Left colon (tissue), 2 donors: ENCODE data around the gene EVC2. TPM values are rescaled to one million over a fixed set of nuclear protein-coding genes. Genes with fewer than 3 reads are reported as not detected.

Experiments used
- ATAC-seq: fragments of 200-7000 bp; cut with Tn5 transposase; one replicate; pipeline ENCODE4 v1.9.1; 2020; ENCODE audit warnings: mild to moderate bottlenecking, moderate library complexity
- DNase-seq, 2 donors: peaks; one replicate each; pipeline ENCODE4 v3.0.0-alpha.2; 2020
- intact Hi-C, 2 donors: fragments of 100-400 bp; cut with DNase I in 1 of 2; cut with micrococcal nuclease in 1 of 2; formaldehyde crosslinking; loops; one replicate each; pipeline versions ENCODE4 v1.11.2 to v1.14.0; 2022; cut with DNase I, micrococcal nuclease
- total RNA-seq, 2 donors: library from RNA; stranded (reverse); fragmentation: NEBNext Ultra II Directional; extraction: Animal tissue kit (Norgen Biotek cat#: 25700); gene quantifications; one replicate each; pipeline ENCODE4 v1.2.1, GENCODE V29; 2021
- donor health status: DM: no; HTN: no; CAD: no.
- donor health status: DM: yes; HTN: yes; CAD: no.

Gene EVC2
- total RNA-seq, 2 donors from 2014 or later: 0.82 to 1.4 TPM

- intact Hi-C loops: no loop called here
- ATAC-seq (no peak), DNase-seq (no peak)
Observed at GRCh38 chr4:5696341-5696740, 12.0 kb downstream of the EVC2 start.

- DNase-seq (no peak), ATAC-seq (no peak)
- intact Hi-C loops: no loop called here
Observed at GRCh38 chr4:5693871-5694270, 14.5 kb downstream of the EVC2 start.

GRCh38 chr4:5691491-5692132 is 16.7 kb downstream of the EVC2 start:
- ATAC-seq: no peak
- DNase-seq: no peak
- intact Hi-C loops: no loop called here

- ATAC-seq: no peak
- intact Hi-C loops: no loop called here
- DNase-seq: no peak
Observed at GRCh38 chr4:5689065-5689464, 19.3 kb downstream of the EVC2 start.

GRCh38 chr4:5686338-5686737 is 22.0 kb downstream of the EVC2 start:
- ATAC-seq (no peak), DNase-seq (no peak)
- intact Hi-C loops: no loop called here

- ATAC-seq (no peak), DNase-seq (no peak)
- intact Hi-C loops: no loop called here
Observed at GRCh38 chr4:5685296-5685695, 23.1 kb downstream of the EVC2 start.

GRCh38 chr4:5683566-5683965 is 24.8 kb downstream of the EVC2 start:
- intact Hi-C loops: no loop called here
- DNase-seq: no peak
- no peak for ATAC-seq

GRCh38 chr4:5678977-5679376 is 29.4 kb downstream of the EVC2 start:
- ATAC-seq: no peak
- intact Hi-C loops: no loop called here
- DNase-seq: no peak

- no peak for DNase-seq
- no peak for ATAC-seq
- intact Hi-C loops: no loop called here
Observed at GRCh38 chr4:5676763-5677162, 31.6 kb downstream of the EVC2 start.

GRCh38 chr4:5666741-5667140 is 41.6 kb downstream of the EVC2 start:
- no peak for DNase-seq
- intact Hi-C loops: no loop called here
- ATAC-seq: no peak

- intact Hi-C loops: no loop called here
- ATAC-seq: no peak
- DNase-seq: no peak
Observed at GRCh38 chr4:5664778-5665177, 43.6 kb downstream of the EVC2 start.

- intact Hi-C loops: no loop called here
- ATAC-seq: no peak
- DNase-seq: no peak
Observed at GRCh38 chr4:5662555-5662954, 45.8 kb downstream of the EVC2 start.

GRCh38 chr4:5661237-5661636 is 47.1 kb downstream of the EVC2 start:
- DNase-seq (no peak), ATAC-seq (no peak)
- intact Hi-C loops: no loop called here

- no peak for DNase-seq
- intact Hi-C loops: no loop called here
- ATAC-seq: no peak
Observed at GRCh38 chr4:5660185-5660584, 48.2 kb downstream of the EVC2 start.

- no peak for ATAC-seq
- intact Hi-C loops: no loop called here
- DNase-seq: no peak
Observed at GRCh38 chr4:5658974-5659373, 49.4 kb downstream of the EVC2 start.

GRCh38 chr4:5656415-5656814 is 51.9 kb downstream of the EVC2 start:
- intact Hi-C loops: no loop called here
- ATAC-seq: no peak
- no peak for DNase-seq

- no peak for DNase-seq
- intact Hi-C loops: no loop called here
- ATAC-seq: no peak
Observed at GRCh38 chr4:5654791-5655190, 53.6 kb downstream of the EVC2 start.

GRCh38 chr4:5651089-5651488 is 57.3 kb downstream of the EVC2 start:
- DNase-seq (no peak), ATAC-seq (no peak)
- intact Hi-C loops: no loop called here

- intact Hi-C loops: no loop called here
- ATAC-seq: no peak
- no peak for DNase-seq
Observed at GRCh38 chr4:5650040-5650439, 58.3 kb downstream of the EVC2 start.

- DNase-seq: no peak
- ATAC-seq: no peak
- intact Hi-C loops: no loop called here
Observed at GRCh38 chr4:5647351-5647750, 61.0 kb downstream of the EVC2 start.

- no peak for ATAC-seq
- no peak for DNase-seq
- intact Hi-C loops: no loop called here
Observed at GRCh38 chr4:5640096-5640495, 68.3 kb downstream of the EVC2 start.

- DNase-seq (no peak), ATAC-seq (no peak)
- intact Hi-C loops: no loop called here
Observed at GRCh38 chr4:5639556-5639955, 68.8 kb downstream of the EVC2 start.
